Measurements from ENCODE around the gene CCNB3.

The CCNB3 gene

DNA sequence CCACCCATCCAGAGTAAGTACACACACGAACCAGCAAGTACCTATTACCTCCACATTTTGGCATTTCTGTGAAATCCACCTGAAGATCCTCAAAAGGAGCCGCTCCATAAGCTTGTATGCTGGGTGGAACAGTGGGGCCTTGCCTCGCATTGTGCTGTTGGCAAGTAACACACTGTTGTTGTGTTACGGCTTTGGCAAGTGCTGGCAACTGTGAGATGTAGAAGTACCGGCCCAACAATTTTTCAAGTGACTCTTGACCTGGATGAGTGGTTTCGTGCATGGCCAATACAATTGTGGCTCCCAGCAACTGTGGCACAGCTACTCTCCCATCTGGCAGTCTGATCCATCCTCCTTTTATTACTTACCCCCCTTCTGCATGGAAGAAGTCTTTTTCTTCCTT is 128.7 kb downstream of the CCNB3 start:
- no peak for DNase-seq (ENCODE audit: low read depth in 2 of 2)

DNA sequence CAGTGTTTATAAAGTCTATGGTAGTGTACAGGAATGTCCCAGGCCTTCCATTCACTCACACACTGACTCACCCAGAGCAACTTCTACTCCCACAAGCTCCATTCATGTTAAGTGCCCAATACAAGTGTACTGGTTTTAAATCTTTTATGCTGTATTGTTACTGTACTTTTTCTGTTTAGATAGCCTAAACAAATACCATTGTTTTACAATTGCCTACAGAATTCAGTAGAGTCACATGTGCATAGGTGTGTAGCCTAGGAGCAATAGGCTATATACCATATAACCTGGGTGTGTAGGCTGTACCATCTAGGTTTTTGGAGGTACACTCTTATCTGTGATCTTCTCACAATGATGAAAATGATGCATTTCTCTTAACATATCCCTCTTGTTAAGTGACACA is 139.4 kb downstream of the CCNB3 start:
- DNase-seq (ENCODE audit: low read depth in 2 of 2): no peak

DNA sequence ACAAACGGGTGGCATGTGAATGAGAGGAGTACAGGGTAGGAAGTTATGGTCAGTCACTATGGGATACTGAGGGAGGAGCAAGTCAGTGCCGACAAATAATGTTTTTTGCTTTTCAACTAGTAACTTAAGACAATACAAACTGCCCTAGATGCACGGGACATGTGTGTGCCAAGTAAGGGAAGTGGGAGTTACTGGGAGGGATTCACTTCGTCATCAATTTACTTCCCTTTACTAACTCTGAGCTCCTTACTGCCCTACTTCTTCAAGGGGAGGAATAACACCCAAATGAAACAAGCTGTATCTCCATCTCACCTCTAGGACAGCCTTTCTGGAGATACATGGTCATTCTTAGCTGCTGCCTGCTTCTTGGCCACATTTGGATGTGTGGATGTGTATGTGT is 168.4 kb downstream of the CCNB3 start:
- DNase-seq (ENCODE audit: low read depth in 2 of 2): no peak

DNA sequence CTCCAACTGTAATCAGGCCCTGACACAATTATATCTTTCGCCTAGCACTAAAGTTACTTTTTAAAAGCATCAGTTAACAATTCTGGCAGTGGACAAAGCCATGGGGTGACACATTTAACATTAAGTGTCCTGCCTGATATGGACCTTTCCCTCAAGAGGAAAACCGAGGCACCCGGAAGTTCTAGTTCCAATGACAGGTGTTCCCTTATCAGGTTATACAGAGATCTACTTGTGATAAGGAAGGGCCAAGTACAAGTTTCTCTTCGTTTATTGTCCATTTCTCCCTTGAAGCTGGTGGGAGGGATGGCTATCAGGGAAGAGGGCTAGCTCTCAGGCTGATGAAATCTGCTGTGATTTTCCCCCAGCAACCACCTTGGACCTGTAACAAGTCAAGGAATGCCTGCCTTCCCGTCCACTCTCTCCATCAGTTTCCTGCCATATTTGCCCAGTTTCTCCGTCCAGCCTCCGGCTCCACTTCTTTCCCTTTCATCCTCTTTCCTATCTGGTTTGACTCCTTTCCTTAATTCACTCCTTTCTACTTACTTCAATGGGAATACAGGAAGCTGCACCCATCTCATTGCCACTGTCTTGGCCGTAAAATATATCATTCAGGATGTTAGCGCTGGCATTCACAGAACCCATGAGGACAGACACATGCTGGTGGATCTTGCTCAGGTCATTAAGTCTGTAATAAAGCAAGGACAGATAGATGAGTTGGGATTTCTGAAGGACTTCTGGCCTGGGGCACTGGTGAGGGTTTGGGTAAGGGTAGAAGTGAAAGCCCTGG is 171.1 kb downstream of the CCNB3 start:
- DNase-seq (ENCODE audit: low read depth in 2 of 2): no peak

DNA sequence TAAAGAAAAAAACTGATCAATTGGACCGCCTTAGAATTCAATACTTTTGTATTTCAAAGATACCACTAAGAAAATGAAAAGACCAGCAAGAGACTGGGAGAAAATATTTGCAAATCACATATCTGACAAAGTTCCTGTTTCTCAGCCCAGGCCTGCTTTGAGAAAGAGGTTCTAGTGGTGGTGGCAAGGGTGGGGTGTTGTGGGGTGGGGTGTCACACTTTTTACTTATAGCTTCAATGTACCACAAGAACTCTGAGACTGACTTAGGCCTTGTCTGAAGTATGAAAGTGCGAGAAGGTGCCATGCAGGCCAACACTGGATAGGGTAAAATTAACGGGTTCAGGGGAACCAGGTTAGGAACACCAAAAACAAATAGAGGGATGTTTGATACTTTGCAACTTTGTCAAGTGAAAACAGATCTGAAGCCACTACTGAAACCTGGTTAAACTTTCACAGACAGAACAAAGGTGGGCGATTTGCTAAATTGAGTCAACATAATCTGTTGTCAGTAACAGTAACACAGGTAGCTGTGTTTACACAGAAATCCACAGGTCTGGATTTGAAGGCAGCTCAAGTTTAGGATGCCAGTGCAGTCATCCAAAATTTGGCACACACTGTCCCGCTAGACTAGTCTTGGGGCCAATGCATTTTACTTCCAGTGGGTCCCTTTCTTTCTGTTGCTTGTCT is 177.3 kb downstream of the CCNB3 start:
- DNase-seq (ENCODE audit: low read depth in 2 of 2): no peak

DNA sequence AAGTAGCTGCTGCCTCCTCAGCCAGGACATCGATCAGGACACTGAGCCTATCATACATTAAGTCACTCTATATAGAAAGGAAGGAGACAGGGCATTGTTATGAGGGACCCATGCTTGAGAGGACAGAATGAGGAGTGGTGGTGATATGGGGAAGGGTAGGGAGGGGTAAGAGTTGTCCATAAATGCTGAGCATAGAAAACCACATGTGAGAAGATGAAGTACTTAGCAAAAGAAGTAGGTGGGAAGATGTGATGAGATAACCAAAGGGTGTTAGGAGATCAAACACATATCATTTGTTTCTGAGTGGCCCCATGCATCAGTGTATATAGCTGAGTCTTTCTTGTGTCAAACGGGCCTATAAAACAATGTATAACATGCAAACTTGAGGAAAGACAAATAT is 182.0 kb downstream of the CCNB3 start:
- DNase-seq (ENCODE audit: low read depth in 2 of 2): no peak

DNA sequence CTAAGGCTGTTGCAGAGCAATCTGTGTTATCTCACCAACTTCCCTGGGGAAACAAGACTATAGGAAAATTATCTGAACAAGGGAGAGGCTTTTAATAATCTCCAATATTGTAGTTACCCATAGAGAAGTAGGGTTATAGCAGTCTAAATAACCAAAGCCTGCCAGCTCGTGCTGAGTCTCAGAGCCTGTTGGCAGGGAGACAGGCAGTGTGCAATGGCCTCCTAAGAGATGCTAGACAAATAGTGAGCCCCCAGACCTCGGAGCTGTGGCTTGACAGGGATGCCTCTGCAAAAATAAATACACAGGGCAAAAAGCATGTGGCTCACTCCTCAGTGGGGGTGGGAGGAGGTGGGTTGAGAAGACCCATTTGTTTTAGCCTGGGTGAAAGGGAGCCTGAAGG is 189.3 kb downstream of the CCNB3 start:
- DNase-seq (ENCODE audit: low read depth in 2 of 2): no peak
